Keratinocyte (primary cell): ENCODE measurements around the gene SETD2.

Experiments used
- CTCF ChIP-seq, 3 experiments: IDR thresholded peaks in 1 of 3; conservative IDR thresholded peaks in 1 of 3; optimal IDR thresholded peaks in 1 of 3; 2 replicates in 2 of 3; 3 replicates in 1 of 3; pipeline versions ENCODE3 to v1.5.1; 2011; ENCODE audit warnings: low read length in 3 of 3, mild to moderate bottlenecking in 3 of 3, moderate library complexity in 2 of 3, control low read depth in 1 of 3, inconsistent platforms in 1 of 3; ENCODE audit not compliant: insufficient read depth in 2 of 3; ENCODE audit errors: extremely low read depth in 1 of 3
- EZH2 ChIP-seq: IDR thresholded peaks from one replicate; pipeline ENCODE4 v1.6.1; 2012; ENCODE audit warnings: inconsistent platforms, mild to moderate bottlenecking, low read length, moderate library complexity

GRCh38 chr3:47102081-47102600 is 61.8 kb downstream of the SETD2 start:
- TF ChIP-seq EZH2 (no peak), CTCF (optimal IDR thresholded peaks at IDR 0.05 in 1 of 3, IDR thresholded peaks at IDR 0.05 in 1 of 3, conservative IDR thresholded peaks at IDR 0.05 in 1 of 3; ENCODE audit: extremely low read depth in 1 of 3, insufficient read depth in 2 of 3, low read length in 3 of 3) (no peak)
